ENCODE measurements around the gene TRIM17.

The TRIM17 gene

DNA sequence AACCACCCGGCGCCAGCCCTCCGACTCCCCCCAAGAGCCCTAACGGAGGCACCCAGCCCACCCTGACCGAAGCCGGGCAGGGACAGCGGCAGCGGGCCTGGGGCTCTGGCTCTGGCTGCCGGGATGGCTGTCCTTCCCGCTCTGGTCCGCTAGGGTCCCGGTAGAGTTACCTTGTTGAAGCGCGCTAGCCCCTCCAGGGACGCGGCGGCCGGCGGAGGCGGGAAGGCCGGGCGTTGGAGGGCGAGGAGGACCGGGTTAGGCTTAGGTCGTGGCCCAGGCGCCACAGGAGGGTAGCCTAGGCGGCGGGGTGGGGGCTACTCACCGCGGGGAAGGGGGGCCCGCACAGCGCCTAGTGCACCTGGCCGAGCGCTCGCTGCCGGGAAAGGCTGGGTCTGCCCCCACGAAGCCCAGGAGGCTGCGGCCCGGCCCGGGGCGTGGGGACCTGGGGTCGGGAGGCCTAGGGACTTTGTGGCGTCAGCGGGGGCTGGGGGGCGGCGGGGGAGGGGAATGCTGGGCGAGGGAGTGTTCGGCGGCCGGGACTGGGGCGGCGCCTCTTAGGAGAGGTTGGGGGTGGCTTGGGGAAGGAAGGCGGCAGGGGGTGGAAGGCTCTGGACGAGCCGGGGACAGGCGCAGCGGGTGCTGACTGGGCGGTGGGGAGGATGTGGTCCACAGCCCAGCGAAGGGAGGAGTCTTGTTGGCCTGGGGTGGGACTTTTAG is at the start of gene TRIM17:
Gene TRIM17 (minus strand): TSS at position 645 of the 717 bp plus-strand sequence. CDS start 1,789 bp downstream, outside the sequence.
- DNase-seq = no peak

GRCh38 chr1:228465571-228466146 is 49.0 kb upstream of the TRIM17 start:
- no peak for DNase-seq

- DNase-seq = no peak
These were observed 48.5 kb upstream of the TRIM17 start for GRCh38 chr1:228465141-228465540.

- peak; percentile 51 for DNase-seq
These were observed 47.9 kb upstream of the TRIM17 start for GRCh38 chr1:228464487-228464983.

DNA sequence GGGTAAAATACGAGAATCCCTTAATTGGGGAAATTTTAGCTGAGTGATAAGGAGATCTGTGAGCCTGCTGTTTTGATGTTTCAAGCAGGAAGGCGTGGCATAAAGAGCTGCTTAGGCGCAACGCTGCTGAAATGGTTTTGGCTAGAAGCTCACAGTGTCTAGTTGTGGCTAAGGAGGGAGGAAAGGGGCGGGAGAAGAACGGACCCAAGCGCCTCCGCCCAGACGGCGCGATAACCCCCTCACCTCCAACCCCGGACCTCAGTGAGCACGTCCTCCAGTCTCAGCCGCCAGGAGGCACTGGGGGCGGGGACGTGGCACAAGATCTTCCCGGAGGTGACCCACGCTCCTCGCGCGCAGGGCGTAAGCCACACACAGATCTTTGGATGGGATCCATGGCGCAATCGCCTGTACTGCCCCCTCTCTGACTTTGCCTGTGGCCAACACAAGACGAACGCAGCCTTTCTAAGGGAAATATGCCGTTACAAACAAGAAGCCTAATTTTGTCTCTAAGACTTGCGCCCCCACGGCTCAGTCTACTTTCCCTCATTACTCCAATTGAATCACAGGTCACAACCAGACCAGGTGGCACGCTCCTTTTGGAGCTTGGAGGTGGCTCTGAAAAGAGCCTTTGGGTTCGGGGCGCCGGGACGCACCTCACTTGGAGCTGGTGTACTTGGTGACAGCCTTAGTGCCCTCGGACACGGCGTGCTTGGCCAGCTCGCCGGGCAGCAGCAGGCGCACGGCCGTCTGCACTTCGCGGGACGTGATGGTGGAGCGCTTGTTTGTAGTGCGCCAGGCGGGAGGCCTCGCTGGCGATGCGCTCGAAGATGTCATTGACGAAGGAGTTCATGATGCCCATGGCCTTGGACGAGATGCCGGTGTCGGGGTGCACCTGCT is 47.1 kb upstream of the TRIM17 start:
- no peak for DNase-seq

GRCh38 chr1:228463009-228463558 is 46.4 kb upstream of the TRIM17 start:
- DNase-seq = no peak

DNA sequence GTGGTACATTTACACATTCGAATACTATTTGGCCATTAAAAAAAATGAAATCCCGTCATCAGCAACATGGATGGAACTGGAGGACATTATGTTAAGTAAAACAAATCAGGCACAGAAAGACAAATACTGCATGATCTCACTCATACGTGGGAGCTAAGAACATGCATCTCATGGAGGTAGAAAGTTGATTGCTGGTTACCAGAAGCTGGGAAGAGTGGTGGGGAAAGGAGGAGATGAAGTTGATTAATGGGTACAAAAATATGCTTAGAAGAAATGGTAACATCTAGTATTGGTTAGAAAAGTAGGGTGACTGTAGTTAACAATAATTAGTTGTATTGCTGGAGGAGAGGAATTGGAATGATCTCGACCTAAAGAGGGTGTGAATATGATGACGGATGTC is 45.9 kb upstream of the TRIM17 start:
- DNase-seq = no peak

DNA sequence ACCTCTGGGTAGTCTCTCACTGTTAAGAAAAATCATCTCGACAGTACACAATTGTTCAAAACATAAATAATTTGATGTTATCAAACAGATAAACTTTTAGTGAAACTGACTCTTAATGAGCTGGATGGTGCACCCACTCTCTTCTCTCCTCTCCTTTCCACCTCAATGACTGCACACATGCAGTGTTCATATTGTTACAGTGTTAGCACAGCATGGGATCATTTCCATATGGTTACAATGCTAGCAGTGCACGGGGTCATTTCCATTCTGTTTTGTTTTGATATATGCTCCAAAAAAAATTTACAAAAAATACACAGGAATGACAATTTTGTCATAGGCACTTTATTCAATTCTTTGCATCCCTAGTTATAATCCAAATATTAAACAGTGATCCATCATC is 44.2 kb upstream of the TRIM17 start:
- no peak for DNase-seq

DNA sequence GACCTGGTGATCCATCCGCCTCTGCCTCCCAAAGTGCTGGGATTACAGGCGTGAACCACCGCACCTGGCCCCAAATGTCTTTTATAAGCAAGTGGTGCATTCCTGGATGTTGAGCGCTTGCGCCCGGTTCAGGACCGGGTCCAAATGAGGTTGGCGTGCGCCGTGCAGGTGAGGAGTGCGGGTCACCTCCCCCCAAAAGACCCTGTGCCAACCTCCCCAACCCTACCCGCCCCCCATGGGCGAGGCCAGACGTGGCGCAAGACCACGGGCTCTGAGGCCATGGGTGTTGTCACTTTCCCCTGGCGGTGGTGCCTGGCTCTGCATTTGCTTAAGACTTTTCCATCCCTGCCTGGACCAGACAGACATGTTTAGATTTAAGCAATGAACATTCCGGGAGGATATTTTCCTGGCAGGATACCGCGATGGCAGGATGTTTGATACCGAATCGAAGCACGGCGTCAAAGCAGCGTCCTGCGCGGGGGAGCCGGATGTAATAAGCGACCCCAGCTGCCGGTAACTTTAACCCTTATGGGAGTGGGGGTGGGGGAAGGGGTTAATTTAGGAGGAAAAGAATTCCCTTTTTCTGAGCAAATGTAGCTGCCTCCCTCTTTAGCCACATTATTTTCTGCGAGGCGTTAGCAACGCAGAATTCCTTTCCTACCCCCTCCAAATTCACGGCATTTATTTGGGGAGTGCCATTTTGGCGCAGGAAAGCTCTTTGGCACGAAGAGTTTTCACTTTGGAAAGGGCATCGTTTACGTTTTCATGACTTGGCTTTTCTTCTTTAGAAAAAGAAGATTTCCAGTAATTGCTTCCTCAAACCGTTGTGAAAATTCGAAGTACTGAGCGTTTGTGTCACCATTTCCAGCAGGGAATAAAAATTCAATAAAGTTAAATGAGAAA is 42.7 kb upstream of the TRIM17 start:
- peak; percentile 52 for DNase-seq

DNA sequence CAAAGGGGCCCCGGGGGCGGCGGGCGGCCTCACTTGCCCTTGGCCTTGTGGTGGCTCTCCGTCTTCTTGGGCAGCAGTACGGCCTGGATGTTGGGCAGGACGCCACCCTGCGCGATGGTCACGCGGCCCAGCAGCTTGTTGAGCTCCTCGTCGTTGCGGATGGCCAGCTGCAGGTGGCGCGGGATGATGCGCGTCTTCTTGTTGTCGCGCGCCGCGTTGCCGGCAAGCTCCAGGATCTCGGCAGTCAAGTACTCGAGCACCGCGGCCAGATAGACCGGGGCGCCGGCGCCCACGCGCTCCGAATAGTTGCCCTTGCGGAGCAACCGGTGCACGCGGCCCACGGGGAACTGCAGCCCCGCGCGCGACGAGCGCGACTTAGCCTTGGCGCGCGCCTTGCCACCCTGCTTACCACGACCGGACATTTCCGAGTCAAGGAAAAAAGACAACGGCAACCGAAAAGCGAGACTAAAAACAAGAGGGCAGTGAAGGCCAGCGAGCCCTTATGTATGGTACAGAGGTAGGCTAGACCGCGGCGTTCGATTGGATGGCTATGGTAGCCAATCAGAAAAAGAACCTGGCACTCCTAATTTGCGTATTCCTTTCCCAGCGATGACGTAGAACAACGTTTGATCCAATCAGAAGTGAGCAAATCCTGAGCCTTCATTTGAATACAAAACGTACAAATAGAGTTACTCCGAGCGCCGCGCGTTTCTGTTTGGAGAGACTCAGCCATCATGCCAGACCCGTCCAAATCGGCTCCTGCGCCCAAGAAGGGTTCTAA is 40.9 kb upstream of the TRIM17 start:
- peak; percentile 99 for DNase-seq

DNA sequence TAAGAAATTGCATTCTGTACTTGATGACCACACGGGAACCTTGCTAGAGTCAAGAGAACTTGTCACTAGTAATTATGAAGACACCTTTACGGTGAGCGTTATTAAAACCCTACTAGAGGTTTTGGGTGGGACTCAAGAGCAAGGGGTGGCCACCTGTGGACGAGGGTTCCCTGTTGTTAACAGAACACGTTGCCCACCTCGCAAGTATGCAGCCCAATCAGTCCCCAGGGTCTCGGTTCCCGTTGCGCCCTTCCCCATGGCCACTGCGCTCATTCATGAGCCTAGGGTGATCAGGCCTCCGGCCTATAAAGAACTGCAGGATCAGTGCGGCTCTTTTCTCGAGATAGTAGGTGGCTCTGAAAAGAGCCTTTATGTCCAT is 40.3 kb upstream of the TRIM17 start:
- DNase-seq = no peak

- DNase-seq = no peak
These were observed 39.8 kb upstream of the TRIM17 start for GRCh38 chr1:228456252-228457016.

GRCh38 chr1:228455715-228456114 is 39.1 kb upstream of the TRIM17 start:
- DNase-seq = no peak

DNA sequence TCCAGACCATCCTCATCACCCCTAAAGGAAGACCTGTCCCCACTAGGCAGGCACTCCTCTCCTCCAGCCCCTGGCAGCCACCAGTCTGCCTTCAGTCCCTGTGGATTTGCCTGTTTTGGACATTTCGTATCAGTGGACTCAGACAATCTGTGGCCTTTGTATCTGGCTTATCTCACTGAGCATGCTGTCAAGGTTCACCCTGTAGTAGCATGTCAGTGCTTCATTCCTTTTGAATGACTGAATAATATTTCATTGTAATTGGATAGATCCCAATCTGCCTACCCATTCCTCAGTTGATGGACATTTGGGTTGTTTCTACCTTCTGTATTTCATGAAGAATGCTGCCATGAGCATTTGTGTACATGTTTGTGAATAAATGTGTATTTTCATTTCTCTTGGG is 37.6 kb upstream of the TRIM17 start:
- DNase-seq = no peak

- no peak for DNase-seq
These were observed 37.0 kb upstream of the TRIM17 start for GRCh38 chr1:228453614-228454013.

GRCh38 chr1:228453022-228453560 is 36.4 kb upstream of the TRIM17 start:
- DNase-seq = no peak

- no peak for DNase-seq
These were observed 35.7 kb upstream of the TRIM17 start for GRCh38 chr1:228452194-228453021.

GRCh38 chr1:228450200-228450599 is 33.5 kb upstream of the TRIM17 start:
- no peak for DNase-seq

DNA sequence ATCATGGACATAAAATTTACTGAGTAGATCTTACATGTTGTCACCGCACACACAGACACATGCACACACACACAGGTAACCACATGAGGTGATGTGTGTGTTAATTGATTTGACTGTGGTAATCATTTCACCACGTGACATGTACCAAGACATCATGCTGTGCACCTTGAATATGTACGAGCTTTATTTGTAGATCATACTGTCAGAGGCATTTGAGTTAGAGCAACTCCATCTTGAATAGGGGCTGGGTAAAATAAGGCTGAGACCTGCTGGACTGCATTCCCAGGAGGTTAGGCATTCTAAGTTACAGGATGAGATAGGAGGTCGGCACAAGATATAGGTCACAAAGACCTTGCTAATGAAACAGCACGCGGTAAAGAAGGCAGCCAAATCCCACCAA is 31.7 kb upstream of the TRIM17 start:
- DNase-seq = no peak

Data from NCI-H446 treated with DMSO at 0.1 percent for 48 hours (cell line).